HG02884 (cell line): Measurements from ENCODE around the gene CFAP161.

ENCODE experiments used
- ATAC-seq: cut with Tn5 transposase; IDR thresholded peaks from one replicate; pipeline ENCODE4 v1.9.1; 2021; ENCODE audit warnings: mild to moderate bottlenecking, moderate library complexity; ENCODE audit not compliant: unreplicated experiment

The CFAP161 gene

GRCh38 chr15:81133782-81134461 is at the start of gene CFAP161:
TSS of gene CFAP161 (plus strand) at chr15:81134270. CDS start at chr15:81134330, 60 bp downstream.
- ATAC-seq, result no peak

GRCh38 chr15:81084716-81085115 is 49.4 kb upstream of the CFAP161 start:
- no peak for ATAC-seq

GRCh38 chr15:81085213-81085612 is 48.9 kb upstream of the CFAP161 start:
- no peak for ATAC-seq

GRCh38 chr15:81085898-81086297 is 48.2 kb upstream of the CFAP161 start:
- no peak for ATAC-seq

- ATAC-seq, result no peak
Observed at GRCh38 chr15:81087066-81087465, 47.0 kb upstream of the CFAP161 start.

- no peak for ATAC-seq
Observed at GRCh38 chr15:81087694-81088093, 46.4 kb upstream of the CFAP161 start.

- ATAC-seq, result no peak
Observed at GRCh38 chr15:81088470-81089013, 45.5 kb upstream of the CFAP161 start.

- ATAC-seq, result no peak
Observed at GRCh38 chr15:81091889-81092558, 42.0 kb upstream of the CFAP161 start.

- ATAC-seq, result no peak
Observed at GRCh38 chr15:81092559-81092902, 41.5 kb upstream of the CFAP161 start.

GRCh38 chr15:81093961-81094360 is 40.1 kb upstream of the CFAP161 start:
- ATAC-seq, result no peak

- ATAC-seq, result no peak
Observed at GRCh38 chr15:81095690-81096365, 38.2 kb upstream of the CFAP161 start.

GRCh38 chr15:81096398-81096797 is 37.7 kb upstream of the CFAP161 start:
- ATAC-seq, result no peak

GRCh38 chr15:81097116-81097889 is 36.8 kb upstream of the CFAP161 start:
- no peak for ATAC-seq

GRCh38 chr15:81097890-81098280 is 36.2 kb upstream of the CFAP161 start:
- no peak for ATAC-seq

- no peak for ATAC-seq
Observed at GRCh38 chr15:81098349-81098748, 35.7 kb upstream of the CFAP161 start.

- ATAC-seq, result no peak
Observed at GRCh38 chr15:81098861-81099651, 35.0 kb upstream of the CFAP161 start.

GRCh38 chr15:81101894-81102815 is 31.9 kb upstream of the CFAP161 start:
- ATAC-seq, result no peak

- no peak for ATAC-seq
Observed at GRCh38 chr15:81103857-81104256, 30.2 kb upstream of the CFAP161 start.

GRCh38 chr15:81105545-81105944 is 28.5 kb upstream of the CFAP161 start:
- no peak for ATAC-seq
